GM21529 (cell line): ENCODE data around the gene PACS1.

Source experiments
- ATAC-seq: cut with Tn5 transposase; IDR thresholded peaks from one replicate; pipeline ENCODE4 v1.9.1; 2021; ENCODE audit not compliant: unreplicated experiment

PACS1 gene

GRCh38 chr11:66133216-66133775, 63.2 kb downstream of the PACS1 start:
- no peak for ATAC-seq

- no peak for ATAC-seq
Observed at GRCh38 chr11:66136752-66137123, 66.7 kb downstream of the PACS1 start.

DNA sequence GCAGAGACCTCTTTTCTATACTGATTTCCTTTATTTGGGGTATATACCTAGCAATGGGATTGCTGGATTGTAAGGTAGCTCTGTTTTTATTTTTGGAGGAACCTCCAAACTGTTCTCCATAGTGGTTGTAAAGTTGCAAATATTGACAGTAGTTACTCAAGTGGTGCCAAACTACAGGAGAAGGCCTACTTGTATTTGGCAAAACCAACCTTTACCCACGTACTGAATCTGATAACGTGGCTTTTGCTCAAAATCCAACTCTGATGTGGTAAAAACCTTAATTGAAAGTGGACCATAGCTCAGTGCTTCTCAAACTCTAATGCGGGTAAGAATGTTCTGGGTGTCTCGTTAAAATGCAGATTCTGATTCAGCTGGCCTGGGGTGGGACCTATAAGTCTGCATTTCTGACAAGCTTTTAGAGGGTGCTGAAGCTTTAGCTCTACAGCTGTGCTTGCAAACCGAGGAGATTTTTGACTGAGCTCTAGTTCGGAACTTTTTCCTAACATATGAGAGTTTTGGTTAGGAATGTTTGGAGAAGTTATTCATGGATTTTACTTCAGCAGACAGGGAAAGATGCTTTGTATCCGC, 69.8 kb downstream of the PACS1 start:
- ATAC-seq, result no peak

- no peak for ATAC-seq
Observed at GRCh38 chr11:66142370-66143263, 72.5 kb downstream of the PACS1 start.

GRCh38 chr11:66143264-66143566, 73.1 kb downstream of the PACS1 start:
- ATAC-seq, result no peak

DNA sequence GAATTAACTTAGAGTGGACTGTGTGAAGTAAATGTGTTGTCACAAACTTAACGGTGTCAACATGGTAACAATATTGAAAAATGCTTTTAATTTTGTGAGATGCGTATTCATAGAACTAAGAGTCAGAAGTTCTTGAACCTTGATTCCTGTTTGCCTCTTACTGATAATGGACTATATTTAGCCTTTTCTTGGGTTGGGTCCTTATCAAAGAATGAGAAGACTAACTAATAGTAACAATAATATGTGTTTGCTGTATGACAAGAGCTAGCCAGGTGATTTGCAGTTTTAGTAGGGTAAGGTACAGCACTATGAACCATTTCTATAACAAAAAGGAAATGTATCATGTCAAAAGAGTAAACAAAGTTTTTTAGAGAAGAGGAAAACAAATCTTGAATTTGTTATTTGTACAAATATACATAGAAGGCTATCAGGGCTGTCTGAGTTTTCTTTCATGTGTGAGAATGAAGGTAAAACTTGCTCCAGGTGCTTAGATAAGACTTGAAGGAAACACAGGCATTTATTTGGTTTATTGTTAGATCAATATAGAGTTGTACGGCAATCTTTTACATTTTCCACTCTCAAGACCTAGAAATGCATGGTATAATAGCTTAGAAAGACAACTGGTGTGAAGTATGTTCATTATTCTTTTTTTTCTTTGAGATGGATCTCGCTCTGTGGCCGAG, 74.1 kb downstream of the PACS1 start:
- ATAC-seq, result no peak

GRCh38 chr11:66146074-66146473, 76.0 kb downstream of the PACS1 start:
- no peak for ATAC-seq

DNA sequence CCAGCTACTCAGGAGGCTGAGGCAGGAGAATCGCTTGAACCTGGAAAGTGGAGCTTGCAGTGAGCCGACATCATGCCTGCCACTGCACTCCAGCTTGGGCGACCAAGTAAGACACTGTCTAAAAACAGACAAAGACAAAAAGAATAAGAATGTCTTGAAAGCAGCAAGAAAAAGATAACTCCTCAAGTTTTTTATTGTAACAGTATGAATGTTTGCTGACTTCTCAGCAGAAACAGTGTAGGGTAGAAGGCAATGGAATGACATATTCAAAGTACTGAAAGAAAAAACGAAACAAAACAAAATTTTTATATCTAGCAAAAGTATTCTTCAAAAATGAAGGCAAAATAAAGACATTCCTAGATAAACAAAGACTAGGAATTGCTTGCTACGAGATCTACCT, 76.9 kb downstream of the PACS1 start:
- ATAC-seq, result no peak

- no peak for ATAC-seq
Observed at GRCh38 chr11:66150140-66150539, 80.1 kb downstream of the PACS1 start.

- no peak for ATAC-seq
Observed at GRCh38 chr11:66150725-66151124, 80.7 kb downstream of the PACS1 start.

DNA sequence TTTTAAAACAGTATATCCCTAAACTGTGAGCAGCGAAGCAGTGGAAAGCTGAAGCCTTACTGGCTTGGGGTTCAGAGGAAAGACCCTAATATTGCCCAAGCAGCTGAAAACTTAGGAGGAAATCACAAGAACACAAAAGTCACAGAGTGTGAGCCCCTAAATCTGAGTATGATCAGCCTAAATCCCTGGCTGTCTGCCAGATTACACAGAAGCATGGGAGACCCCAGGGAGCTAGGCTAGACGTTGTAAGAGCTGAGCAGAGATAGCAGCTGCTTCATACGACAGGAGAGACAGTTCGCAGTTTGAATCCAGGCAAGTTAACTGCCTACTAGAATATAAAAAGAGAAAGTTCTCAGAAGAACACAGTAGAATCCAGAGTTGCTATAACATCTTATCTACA, 81.2 kb downstream of the PACS1 start:
- no peak for ATAC-seq

GRCh38 chr11:66154109-66154508, 84.0 kb downstream of the PACS1 start:
- ATAC-seq, result no peak

DNA sequence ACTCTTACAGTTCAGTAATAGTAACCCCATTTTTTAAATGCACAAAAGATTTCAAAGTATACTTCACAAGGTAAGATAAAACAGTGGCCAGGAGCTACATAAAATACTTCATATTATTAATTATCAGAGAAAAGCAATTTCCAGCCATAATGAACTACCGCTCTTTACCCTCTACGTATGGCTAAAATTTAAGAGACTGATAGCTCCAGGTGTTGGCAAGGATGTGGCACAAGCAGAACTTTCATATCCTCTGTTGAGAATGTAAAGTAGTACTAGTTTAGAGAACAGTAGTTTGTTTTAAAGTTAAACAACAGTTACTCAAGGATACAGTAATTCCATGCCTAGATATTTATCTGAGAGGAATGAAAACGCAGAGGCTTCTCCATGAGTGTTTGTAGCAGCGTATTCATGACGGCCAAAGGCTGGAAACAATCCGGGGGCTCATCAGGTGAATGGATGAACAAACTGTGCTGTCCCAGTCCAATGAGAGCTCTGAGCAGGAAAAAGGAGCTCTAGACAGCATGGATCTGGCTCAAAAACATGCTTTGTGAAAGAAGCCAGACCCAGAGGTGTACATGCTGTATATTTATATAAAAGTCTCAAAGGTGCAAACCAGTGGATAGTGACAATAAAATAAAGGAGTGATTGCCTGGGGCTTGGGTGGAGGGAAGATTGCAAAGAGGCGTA, 85.5 kb downstream of the PACS1 start:
- no peak for ATAC-seq

GRCh38 chr11:66157182-66157864, 87.3 kb downstream of the PACS1 start:
- no peak for ATAC-seq

- ATAC-seq, result no peak
Observed at GRCh38 chr11:66158156-66158555, 88.1 kb downstream of the PACS1 start.

GRCh38 chr11:66159324-66159984, 89.4 kb downstream of the PACS1 start:
- ATAC-seq, result no peak

- ATAC-seq, result no peak
Observed at GRCh38 chr11:66160709-66161108, 90.6 kb downstream of the PACS1 start.

DNA sequence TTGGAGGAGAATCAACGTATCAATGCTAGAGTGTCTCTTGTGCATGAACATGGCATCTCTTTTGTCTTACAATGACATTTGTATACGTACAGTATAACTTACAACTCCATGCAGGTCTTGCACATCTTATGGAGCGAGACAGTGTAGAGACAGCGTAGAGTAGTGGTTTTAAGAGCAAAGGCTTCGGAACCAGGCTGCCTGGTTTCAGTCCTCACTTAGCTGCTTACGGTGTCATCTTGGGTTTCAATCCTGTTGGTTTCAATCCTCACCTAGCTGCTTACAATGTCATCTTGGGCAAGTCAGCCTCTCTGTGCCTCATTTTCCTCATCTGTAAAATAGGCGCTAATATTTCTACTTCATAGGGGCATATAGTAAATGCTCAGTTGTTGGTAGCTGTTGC, 98.2 kb downstream of the PACS1 start:
- ATAC-seq, result no peak

DNA sequence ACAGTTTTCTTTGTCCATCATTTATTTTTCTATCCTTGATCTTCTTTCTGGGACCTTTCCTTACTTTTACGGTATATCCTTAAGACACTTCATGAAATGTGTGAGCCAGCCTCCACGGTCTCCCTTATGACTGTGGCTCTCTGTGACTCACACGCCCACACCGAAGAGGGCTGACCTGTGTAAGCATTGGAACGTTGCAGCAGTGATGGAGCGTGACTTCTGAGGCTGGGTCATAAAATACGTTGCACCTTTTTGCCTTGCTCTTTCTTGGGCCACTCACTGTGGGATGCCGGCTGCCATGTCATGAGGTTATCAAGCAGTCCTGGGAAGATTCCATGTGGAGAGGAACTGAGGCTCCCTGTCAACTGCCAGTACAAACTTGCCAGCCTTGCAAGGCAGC, 102.1 kb downstream of the PACS1 start:
- ATAC-seq, result no peak

DNA sequence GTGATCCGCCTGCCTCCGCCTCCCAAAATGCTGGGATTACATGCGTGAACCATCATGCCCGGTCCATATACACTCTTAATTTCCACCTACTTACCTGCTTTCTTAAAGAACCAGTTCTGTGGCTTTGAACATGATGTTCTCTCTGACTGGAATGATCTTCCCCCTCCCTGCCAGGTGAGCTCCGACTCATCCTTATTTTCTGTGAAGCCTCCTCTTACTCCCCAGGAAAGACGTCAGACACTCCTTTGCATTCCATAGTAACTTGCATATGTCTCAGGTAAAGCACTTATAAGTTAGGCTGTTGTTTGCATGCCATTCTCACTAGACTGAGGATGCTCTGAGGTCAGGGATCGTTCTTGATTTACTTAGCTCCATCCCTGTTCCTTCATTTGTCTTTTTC, 106.6 kb downstream of the PACS1 start:
- no peak for ATAC-seq
